ENCODE data around the gene BTBD9.

DNA sequence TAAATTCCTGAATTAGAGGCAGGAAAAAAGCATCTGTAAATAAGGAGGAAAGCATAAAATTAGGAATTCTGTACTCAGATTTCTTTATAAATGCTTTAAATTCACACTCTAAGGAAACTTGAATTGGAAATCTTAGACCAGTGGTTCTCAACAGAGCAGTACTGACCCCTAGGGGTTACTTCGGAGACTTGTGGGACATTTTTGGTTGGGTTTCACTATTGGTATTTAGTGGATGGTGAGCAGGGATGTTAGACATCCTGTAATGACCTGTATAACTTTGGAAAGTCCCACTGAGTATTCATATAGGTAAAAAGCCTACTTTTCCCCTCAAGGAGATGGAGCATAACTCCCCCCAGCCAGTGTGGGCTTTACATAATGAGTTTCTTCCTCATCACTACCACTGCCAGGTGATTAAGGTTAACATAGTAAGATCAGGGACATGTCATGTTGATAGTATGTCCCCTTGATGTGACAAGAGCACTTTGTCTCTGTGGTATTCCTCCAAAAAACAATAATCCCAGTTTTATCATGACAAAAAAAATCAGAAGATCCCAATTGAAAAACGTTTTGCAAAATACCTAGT lies 32.2 kb upstream of the BTBD9 start:
- no peak for TF ChIP-seq POLR2A (IDR thresholded peaks at IDR 0.05)
- TF ChIP-seq, protein P1, sequence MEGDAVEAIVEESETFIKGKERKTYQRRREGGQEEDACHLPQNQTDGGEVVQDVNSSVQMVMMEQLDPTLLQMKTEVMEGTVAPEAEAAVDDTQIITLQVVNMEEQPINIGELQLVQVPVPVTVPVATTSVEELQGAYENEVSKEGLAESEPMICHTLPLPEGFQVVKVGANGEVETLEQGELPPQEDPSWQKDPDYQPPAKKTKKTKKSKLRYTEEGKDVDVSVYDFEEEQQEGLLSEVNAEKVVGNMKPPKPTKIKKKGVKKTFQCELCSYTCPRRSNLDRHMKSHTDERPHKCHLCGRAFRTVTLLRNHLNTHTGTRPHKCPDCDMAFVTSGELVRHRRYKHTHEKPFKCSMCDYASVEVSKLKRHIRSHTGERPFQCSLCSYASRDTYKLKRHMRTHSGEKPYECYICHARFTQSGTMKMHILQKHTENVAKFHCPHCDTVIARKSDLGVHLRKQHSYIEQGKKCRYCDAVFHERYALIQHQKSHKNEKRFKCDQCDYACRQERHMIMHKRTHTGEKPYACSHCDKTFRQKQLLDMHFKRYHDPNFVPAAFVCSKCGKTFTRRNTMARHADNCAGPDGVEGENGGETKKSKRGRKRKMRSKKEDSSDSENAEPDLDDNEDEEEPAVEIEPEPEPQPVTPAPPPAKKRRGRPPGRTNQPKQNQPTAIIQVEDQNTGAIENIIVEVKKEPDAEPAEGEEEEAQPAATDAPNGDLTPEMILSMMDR (IDR thresholded peaks at IDR 0.05), result peak; percentile 56 to 80 (median 76)
